Suprapubic skin (tissue), 3 donors: Measurements from ENCODE around the gene CDH16.

ENCODE experiments used
- CTCF ChIP-seq, 2 donors: fragments of 200-600 bp in 1 of 2; fragments of 450-650 bp in 1 of 2; sonication (generic) in 1 of 2; IDR thresholded peaks; one replicate each; pipeline ENCODE4 v1.5.1; 2016 to 2019; ENCODE audit warnings: antibody characterized with exemption in 2 of 2, mild to moderate bottlenecking in 1 of 2, moderate library complexity in 1 of 2
- EP300 ChIP-seq: sonication (generic); formaldehyde crosslinking; IDR thresholded peaks from one replicate; pipeline ENCODE4 v1.6.1; 2017; ENCODE audit warnings: antibody characterized with exemption

- TF ChIP-seq CTCF (IDR thresholded peaks at IDR 0.05) (no peak), EP300 (no peak)
Observed at GRCh38 chr16:66880288-66881013, 38.2 kb downstream of the CDH16 start, which contains the start of gene PDP2.
